Stimulated activated CD8-positive, alpha-beta memory T cell treated with anti-CD3 and anti-CD28 coated beads, Interleukin-2, amount 100 ng/mL, for 1 hour (primary cell): ENCODE results near the gene PRDX5.

Source experiments
- DNase-seq, 2 donors: peaks; one replicate each; pipeline ENCODE4 v3.0.0-alpha.2; 2020; ENCODE audit warnings: low read depth in 2 of 2

PRDX5 gene

DNA sequence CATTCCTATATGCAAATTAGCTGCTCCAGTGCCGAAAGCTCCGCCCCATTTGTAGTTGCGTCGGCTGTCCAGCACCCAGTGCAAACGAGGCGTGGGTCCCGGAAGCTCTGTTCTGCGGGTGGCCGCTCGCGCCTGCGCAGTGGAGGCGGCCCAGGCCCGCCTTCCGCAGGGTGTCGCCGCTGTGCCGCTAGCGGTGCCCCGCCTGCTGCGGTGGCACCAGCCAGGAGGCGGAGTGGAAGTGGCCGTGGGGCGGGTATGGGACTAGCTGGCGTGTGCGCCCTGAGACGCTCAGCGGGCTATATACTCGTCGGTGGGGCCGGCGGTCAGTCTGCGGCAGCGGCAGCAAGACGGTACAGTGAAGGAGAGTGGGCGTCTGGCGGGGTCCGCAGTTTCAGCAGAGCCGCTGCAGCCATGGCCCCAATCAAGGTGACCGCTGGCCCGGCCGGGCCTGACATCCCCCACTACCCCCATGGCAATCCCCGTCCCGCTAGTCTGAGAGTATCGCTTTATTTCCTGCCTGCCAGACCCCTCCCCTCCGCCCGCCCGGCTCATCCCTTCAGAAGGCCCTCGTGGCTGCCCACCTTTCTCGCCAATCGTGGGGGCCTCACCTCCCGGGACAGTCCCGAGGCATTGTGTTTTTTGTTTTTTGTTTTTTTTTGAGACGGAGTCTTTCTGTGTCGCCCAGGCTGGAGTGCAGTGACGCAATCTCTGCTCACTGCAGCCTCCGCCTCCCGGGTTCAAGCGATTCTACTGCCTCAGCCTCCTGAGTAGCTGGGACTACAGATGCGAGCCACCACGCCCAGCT, at the start of gene PRDX5:
Gene PRDX5 (plus strand): TSS at position 161 of the 805 bp plus-strand sequence. CDS start 95 bp downstream, at position 256.
- peak; percentile 87 to 88 for DNase-seq

DNA sequence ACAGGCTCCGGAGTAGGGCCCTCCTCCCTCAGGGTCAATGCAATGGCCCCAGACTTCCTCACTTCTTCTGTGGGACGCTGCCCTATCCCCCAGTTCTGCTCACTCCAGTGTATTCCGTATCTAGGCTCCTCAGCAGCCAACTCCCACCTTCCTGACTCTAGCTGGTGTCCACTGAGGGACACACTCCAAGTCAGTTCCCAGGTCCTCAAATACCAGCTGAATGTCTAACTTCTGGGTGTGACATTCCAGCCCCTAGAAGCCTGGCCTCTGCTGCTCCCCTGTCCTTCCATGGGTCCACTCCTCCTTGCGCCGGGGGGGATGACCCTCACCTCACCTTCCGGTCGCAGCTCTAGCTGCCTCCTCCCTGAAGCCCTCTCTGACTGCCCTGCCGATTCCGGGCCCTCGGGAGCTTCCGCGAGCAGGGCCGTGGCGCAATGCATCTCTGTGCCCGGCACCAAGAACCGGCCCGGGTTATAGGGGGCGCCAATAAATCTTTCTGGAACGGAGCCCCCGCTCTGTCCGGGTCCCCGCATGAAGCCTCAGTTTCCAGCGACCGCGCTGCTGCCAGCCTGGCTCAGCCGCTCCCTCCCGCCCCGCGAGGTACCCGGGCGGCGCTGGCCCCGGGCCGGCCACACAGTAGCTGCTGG, 48.9 kb upstream of the PRDX5 start:
- no peak for DNase-seq

DNA sequence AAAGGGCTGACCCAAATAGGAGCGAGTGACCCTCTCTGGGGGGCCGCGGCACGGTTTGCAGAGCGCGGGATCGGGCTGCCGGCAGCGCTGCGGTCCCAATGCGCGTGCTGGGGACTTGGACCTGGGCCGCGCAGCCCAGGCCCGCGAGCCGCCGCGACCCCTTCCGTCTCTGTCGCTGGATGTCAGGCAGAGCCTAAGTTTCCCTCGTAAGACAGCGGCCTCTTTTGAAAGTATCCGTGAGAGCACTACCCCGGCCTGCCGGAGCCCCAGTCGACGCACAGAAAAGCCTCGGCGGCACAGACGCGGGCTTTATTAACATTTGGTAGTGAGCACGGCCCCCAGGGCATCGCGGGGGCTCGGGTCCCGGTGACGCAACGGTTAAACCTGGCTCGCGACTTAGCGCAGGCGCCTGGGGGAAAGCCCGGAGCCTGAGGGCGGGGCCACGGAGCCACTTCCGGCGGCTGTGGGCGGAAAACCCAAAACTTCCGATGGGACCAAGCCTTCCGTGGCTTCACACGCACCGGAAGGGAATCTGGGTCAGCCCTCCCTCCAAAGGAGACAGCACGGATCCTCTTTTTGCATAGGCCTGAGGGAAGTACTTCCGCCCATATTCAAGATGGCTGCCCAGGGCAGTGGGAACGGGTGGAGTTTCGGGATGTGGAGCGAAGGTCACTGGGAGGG, 48.2 kb upstream of the PRDX5 start:
- DNase-seq = peak; percentile 94

DNA sequence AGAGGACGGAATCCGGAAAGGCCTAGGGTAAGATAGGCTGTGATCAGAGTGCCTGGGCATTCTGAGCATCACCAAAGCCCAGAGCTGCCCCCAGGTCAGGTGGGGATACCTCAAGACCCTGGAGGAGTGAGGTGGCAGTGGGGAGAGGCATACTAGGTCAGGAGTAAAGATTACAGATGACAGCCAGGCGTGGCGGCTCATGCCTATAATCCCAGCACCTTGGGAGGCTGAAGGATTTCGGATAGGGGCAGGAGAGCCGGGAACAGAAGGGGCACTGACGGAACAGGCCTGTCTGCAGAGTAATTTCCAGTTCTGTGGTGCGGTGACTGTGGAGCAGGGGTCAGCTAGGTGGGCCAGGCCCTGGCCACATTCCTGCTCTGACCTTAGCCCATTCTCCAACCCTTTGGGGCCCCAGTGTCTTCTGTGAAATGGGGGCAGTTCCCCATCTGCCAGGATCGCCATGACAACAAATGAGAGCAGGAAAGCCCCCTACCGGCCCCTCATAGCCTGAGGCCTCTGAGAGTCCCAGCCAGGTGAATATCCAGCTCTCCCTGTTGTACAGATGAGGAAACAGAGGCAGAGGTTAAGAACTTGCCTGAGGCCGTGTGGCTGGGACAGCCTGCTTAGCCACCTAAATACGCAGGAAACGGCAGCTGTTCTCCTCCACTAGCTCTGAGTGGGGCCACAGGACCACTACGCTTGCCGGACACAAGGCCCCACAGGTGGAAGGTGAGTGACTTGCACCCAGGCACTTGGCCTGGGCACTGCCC, 42.7 kb upstream of the PRDX5 start:
- no peak for DNase-seq

DNA sequence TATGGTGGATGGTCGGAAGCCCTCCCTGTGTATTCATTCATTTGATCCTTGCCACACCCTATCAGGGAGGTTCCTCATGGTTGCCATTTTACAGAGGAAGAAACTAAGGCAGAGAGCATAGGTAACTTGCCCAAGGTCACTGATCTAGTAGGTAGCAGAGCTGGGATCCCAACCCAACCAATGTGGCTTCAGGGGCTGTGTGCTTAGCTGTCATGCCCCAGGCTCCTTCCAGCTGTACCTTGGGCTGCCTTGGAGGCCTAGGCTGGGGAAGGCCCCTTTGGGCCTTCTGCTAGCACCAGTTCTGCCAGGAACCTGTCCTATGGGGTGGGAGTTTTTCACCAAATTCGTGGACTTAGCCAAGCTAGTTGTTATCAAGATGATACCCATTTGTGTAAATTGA, 42.1 kb upstream of the PRDX5 start:
- no peak for DNase-seq

DNA sequence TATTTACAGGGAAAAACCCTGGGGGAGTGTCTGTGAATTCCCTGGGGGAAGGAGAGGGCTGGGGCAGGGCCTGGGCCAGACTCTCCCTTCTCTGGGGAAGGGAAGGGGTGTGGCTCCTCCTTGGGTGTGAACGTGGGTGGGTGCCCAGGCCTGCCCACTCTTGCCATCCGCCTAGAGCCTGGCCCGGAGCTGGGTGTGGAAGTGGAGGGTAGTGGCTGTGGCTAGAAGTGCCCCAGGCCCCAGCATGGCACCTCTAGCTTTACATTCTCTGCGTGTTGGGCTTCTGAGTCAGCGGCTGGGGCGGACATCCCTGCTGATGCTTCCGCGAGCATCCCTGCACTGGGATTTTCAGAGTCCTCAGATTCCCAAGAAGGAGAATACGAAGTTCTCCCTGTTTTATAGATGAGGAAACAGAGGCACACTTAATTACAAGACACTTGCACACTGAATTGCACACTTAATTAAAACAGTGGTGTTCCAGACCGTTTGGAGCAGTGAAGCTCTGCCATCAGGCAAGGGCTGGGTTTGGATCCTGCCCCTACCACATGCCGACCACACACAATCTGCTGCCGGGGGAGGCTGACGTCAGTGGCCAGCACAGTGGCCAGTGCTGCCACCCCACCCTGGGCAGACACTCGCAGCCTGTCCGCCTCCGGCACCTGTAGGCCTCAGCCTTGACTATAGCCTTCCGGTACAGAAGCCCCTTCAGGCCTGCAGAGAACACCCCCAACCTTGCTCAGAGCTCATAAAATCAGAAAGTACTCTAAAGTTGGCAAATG, 41.1 kb upstream of the PRDX5 start:
- no peak for DNase-seq

DNA sequence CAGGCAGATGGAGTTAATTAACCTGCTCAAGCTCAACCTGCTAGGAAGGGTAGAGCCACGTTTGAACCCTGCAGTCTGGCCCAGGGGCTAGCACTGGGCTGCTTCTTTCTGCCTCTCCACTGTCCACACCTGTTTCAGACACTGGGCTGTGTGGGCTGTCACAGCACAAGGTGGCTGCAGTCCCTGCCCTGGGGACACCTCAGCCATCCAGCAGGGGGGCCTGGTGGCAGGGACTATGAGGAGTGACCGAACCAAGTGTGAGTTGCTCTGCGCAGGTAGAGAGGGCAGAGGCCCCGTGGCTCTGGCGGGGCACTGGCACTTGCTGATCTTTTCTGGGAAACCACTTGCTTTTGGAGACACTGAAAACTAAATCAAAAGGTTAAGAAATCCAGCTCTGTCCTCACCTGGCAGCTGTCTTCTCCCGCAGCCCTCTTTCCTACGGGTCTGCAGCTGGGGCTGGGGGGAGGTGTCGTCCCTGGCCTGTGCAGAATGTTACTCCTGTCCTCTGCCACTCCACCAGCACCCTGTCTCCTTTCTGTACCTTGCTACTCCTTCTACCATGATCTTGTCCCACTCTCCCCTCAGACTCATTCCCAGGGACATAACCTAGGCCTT, 39.2 kb upstream of the PRDX5 start:
- DNase-seq = no peak

DNA sequence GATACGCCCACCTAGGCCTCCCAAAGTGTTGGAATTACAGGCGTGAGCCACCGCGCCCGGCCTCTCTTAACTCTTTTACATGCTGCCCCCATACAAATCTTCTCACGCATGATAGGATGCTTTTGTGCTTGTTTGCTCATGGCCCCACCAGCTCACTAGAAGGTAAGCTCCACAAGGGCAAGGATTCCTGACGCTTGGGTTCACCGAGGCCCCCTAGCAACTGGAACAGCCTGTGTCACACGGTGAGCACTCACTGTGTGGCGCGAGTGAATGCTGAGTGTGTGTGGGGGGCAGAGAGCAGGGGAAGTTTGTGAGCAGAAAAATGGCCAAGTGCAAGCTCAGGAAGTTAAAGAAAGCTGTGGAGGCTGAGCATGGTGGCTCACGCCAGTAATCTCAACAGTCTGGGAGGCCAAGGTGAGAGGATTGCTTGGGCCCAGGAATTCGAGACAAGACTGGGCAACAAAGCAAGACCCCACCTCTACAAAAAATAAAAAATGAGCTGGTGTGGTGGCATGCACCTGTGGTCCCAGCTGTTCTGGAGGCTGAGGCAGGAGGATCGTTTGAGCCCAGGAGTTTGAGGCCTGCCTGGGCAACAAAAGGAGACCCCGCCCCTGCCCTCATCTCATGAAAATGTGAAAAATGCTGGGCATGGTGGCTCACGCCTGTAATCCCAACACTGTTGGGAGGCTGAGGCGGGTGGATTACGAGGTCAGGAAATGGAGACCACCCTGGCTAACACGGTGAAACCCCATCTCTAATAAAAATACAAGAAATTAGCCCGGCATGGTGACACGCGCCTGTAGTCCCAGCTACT, 35.8 kb upstream of the PRDX5 start:
- no peak for DNase-seq

DNA sequence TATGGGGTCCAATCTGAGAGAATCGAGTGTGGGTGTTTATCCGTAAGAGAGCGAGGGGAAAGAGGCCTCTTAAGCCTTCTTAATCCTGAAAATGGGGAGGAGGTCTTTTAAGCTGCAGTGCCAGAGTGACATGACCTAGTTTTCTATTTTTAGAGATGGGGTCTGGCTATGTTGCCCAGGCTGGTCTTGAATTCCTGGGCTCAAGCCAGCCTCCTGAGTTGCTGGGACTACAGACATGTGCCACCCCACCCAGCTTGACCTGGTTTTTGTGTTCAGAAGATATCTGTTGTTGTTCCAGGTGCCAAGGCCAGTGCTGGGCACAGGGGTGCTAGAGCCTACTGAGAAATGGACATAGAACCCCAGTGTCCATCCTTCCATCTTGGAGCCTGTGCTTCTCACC, 34.8 kb upstream of the PRDX5 start:
- no peak for DNase-seq

DNA sequence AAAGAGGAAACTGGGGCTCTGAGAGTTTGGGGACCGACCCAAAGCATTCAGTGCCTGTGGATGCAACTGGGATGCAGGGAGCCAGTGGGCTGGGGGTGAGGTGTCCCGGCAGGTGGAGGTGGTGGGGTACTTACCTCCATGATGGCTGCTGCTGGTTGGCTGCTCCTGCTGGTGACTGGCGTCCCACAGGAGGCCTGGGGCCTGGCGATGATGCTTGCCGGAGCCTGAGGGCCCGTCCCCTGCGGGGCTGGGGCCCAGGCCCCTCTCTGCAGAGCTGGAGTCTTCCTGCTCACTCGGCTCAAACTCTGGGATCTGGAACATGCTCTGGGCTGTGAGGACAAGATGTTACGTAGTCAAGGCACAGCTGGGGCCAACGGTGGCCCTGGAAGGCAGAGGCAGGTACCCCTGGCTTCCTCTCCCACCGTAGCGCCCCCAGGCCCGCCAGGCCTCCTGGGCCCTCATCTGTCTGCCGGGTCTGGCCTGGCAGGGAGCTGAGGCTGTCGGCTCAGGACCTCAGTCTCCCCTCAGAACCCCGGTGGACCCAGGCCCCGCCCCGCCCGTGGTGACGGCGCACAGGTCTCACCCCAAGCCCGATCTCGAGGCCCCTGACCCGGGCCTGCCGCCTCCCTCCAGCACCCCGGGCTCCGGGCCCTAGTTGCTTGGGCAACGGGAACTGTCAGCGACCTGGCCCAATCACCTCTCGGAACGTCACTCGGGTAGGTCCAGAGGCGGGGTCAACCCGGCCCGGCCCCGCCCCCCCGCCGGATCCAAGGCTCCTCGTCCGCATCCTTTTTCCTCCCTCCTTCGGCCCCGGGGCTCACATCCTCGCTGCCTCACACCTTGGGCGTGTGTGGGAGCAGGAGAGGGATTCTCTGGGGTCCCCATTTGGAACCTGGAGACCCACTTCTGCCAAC, 33.6 kb upstream of the PRDX5 start, which contains the start of gene BAD:
Gene BAD (minus strand): TSS at position 618 of the 914 bp plus-strand sequence. CDS start 297 bp downstream, at position 321.
- DNase-seq = peak; percentile 82 to 87

DNA sequence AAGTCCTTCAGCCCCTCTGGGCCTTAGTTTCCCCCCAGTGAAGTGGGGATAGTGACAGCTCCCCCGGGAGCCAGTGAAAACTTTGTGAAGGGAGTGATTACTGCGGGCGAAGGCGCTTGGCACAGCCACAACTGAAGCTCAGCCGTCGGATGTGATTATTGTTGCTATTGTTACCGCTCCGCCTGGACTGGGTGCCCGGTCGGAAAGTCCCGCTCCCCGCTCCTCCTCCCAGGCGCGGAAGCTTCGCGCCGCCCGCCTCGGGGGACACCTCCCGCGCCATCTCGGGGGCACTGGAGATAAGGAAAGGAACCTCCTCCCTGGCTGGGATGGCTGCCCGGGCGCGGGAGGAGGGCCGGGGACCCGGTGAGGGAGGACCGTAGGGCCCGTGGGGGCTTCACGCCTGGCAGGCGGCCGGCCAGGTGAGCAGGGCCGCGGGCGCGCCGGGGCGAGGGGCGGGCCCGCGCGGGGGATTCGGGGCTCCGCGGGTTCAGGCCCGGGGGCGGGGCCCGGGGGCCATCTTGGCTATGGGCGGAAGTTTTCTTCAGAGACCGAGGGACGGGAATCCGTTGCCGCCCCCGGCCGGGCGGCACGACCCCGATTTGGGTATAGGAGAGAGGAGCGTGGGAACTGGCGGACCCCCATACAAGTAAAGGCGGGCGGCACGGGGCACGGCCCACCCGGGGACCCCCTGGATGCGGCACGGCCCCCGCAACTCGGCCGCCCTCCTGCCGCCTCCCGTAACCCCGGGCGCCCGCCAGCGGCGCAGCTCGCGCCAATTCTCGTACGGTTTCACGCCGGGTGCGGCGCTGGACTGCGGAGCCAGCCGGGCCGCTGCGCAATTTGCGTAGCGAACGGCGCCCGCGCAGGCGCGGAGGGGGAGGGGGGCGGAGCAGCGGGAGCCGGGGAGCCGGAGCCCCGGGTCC, 32.7 kb upstream of the PRDX5 start, which contains the start of gene GPR137:
Gene GPR137 (plus strand): TSS at position 887 of the 923 bp plus-strand sequence. CDS start 677 bp downstream, outside the sequence.
- DNase-seq = peak; percentile 85 to 88

DNA sequence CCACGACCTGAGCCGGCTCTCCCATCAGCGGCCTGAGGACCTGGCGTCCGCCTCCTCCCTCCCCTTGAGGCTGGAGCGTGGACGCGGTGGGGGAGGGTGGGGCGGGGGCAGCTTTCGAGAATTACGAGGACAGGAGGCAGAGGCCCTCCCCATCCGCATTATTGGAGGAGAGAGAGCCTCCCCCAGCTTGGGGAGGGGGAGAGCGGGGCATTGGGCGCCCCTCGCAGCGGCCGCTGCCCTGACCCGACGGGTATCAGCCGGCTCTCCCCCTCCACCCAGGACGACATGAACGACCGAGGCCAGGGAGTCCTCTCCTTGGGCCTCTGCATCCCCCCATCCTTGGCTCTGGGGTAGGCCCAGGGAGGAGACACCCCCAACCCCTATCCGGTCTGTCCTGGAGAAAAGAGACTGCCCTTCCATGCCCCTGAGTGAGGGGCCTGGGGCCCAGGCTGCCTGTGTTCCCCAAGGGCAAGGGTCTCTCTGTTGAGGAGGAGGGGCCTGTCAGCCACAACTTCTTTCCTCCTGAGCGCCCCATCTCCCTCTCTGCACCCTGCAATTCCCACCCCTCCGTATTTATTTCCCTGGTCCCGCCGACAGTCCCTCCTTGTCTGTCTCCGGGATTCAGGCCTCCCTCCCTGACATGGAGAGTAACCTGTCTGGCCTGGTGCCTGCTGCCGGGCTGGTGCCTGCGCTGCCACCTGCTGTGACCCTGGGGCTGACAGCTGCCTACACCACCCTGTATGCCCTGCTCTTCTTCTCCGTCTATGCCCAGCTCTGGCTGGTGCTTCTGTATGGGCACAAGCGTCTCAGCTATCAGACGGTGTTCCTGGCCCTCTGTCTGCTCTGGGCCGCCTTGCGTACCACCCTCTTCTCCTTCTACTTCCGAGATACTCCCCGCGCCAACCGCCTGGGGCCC, 31.8 kb upstream of the PRDX5 start:
- DNase-seq = no peak

DNA sequence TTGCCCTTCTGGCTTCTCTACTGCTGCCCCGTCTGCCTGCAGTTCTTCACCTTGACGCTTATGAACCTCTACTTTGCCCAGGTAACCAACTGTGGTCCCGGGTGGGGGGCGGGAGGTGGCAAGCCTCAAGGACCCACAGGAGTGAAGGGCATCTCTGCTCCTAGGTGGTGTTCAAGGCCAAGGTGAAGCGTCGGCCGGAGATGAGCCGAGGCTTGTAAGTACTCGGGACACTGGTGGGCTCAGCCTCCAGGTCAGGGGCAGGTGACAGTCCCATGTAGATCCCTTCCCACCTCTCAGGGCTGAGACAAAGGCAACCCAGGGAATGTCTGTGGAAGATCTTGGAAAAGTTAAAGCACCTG, 31.1 kb upstream of the PRDX5 start:
- DNase-seq = no peak

DNA sequence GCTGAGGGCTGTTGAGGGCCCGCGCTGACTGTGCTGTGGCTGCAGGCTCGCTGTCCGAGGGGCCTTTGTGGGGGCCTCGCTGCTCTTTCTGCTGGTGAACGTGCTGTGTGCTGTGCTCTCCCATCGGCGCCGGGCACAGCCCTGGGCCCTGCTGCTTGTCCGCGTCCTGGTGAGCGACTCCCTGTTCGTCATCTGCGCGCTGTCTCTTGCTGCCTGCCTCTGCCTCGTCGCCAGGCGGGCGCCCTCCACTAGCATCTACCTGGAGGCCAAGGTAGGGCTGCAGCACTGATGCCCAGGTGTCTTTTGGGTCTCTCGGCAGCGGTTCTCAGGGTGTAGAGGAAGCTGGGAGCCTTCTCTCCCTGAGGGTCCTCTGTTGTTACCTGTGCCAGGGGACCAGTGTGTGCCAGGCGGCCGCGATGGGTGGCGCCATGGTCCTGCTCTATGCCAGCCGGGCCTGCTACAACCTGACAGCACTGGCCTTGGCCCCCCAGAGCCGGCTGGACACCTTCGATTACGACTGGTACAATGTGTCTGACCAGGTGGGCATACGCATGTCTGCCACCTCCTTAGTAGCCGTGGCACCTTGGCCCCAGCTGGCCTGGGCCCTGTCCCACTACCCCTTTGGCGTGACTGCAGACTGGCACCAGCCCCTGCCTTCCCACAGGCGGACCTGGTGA, 30.1 kb upstream of the PRDX5 start:
- DNase-seq = no peak

DNA sequence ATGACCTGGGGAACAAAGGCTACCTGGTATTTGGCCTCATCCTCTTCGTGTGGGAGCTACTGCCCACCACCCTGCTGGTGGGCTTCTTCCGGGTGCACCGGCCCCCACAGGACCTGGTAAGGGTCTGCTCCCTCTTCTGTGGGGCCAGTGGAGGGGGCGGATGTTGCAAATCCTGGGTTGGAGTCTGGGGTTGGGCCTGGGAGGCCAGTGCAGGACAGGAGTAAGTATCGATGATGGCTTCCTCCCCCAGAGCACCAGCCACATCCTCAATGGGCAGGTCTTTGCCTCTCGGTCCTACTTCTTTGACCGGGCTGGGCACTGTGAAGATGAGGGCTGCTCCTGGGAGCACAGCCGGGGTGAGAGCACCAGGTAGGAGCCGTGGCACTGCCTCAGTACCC, 29.6 kb upstream of the PRDX5 start:
- DNase-seq = no peak
